A172 (cell line): Measurements from ENCODE around the gene SHLD2. TPM values are rescaled to one million over a fixed set of nuclear protein-coding genes. Genes with fewer than 3 reads are reported as not detected.
"Not testable (repeated sequence)": the region's sequence is repeated elsewhere in the genome, so short reads cannot be mapped to it uniquely, and the experiment has no call there.

Experiments used
- DNase-seq: peaks from one replicate; pipeline ENCODE4 v3.0.0-alpha.2; 2015; ENCODE audit warnings: low spot score
- total RNA-seq: library from RNA; depleted of rRNA; stranded (reverse); fragments of >200 nt; shearing (Covaris generic); gene quantifications from 2 replicates; pipeline ENCODE4 v1.2.3, GENCODE V29; 2014; rRNA removed

The SHLD2 gene
- total RNA-seq = 46.7 and 58.8 TPM in 2 replicates

- peak; percentile 85 for DNase-seq
These were observed at the start of gene SHLD2, which contains the start of gene GLUD1 for GRCh38 chr10:87094373-87095235. Gene SHLD2, plus strand, starts transcription at chr10:87095206. Its CDS starts 56,149 bp downstream, at chr10:87151355. Gene GLUD1, minus strand, starts transcription at chr10:87094843. Its CDS starts 74 bp downstream, at chr10:87094769.

- DNase-seq = no peak
These were observed 49.5 kb upstream of the SHLD2 start for GRCh38 chr10:87045434-87045938.

- DNase-seq = no peak
These were observed 41.9 kb upstream of the SHLD2 start for GRCh38 chr10:87053111-87053510.

GRCh38 chr10:87053577-87054181 is 41.3 kb upstream of the SHLD2 start:
- no peak for DNase-seq

GRCh38 chr10:87054373-87055295 is 40.4 kb upstream of the SHLD2 start:
- peak; percentile 81 for DNase-seq

- DNase-seq = no peak
These were observed 36.8 kb upstream of the SHLD2 start for GRCh38 chr10:87058171-87058570.

- no peak for DNase-seq
These were observed 35.6 kb upstream of the SHLD2 start for GRCh38 chr10:87059401-87059800.

GRCh38 chr10:87060280-87060928 is 34.6 kb upstream of the SHLD2 start:
- DNase-seq = no peak

GRCh38 chr10:87064651-87065050 is 30.4 kb upstream of the SHLD2 start:
- no peak for DNase-seq

- DNase-seq = no peak
These were observed 28.8 kb upstream of the SHLD2 start for GRCh38 chr10:87066178-87066577.

GRCh38 chr10:87066865-87067264 is 28.1 kb upstream of the SHLD2 start:
- no peak for DNase-seq

GRCh38 chr10:87068281-87068680 is 26.7 kb upstream of the SHLD2 start:
- DNase-seq = no peak

GRCh38 chr10:87072449-87072848 is 22.6 kb upstream of the SHLD2 start:
- DNase-seq = no peak

GRCh38 chr10:87076421-87076820 is 18.6 kb upstream of the SHLD2 start:
- not testable (repeated sequence) for DNase-seq

- no peak for DNase-seq
These were observed 15.7 kb upstream of the SHLD2 start for GRCh38 chr10:87079106-87079836.

GRCh38 chr10:87080621-87081020 is 14.4 kb upstream of the SHLD2 start:
- not testable (repeated sequence) for DNase-seq

- not testable (repeated sequence) for DNase-seq
These were observed 13.4 kb upstream of the SHLD2 start for GRCh38 chr10:87081574-87081973.

- DNase-seq = peak; percentile 36
These were observed 12.8 kb upstream of the SHLD2 start for GRCh38 chr10:87082219-87082618.

- peak; percentile 27 for DNase-seq
These were observed 11.3 kb upstream of the SHLD2 start for GRCh38 chr10:87083576-87084290.

GRCh38 chr10:87084291-87084782 is 10.7 kb upstream of the SHLD2 start:
- DNase-seq = peak; percentile 74
